BJ (cell line): ENCODE measurements around the gene RPS6KA2. TPM values are rescaled to one million over a fixed set of nuclear protein-coding genes. Genes with fewer than 3 reads are reported as not detected.

Source experiments
- CTCF ChIA-PET: fragments of 350-600 bp; formaldehyde crosslinking; extraction: SDS; loops from one replicate; lab custom pipeline; 2021; ENCODE audit warnings: antibody characterized with exemption, inconsistent platforms; lab: Yijun Ruan, JAX
- POLR2A ChIA-PET: fragments of 300-600 bp; sonication (Branson Sonifier 250); formaldehyde crosslinking; extraction: SDS; loops from one replicate; lab custom pipeline; 2021; ENCODE audit warnings: antibody characterized with exemption; lab: Charles Lee
- DNase-seq: peaks from one replicate; pipeline ENCODE4 v3.0.0-alpha.2; 2011; ENCODE audit warnings: low read depth
- H3K27me3 ChIP-seq: 2 replicates; pipeline ENCODE4 v1.6.0; 2011; ENCODE audit warnings: low read length; ENCODE audit not compliant: control insufficient read depth, insufficient read depth
- H3K36me3 ChIP-seq: 2 replicates; pipeline ENCODE4 v1.5.1; 2011; ENCODE audit warnings: low read length; ENCODE audit not compliant: control insufficient read depth, insufficient read depth
- H3K4me3 ChIP-seq: 2 replicates; pipeline ENCODE4 v1.5.1; 2011; ENCODE audit warnings: low read depth, mild to moderate bottlenecking, control low read depth, low read length
- CTCF ChIP-seq: IDR thresholded peaks from 2 replicates; pipeline ENCODE4 v1.5.1; 2011; ENCODE audit warnings: low read depth, mild to moderate bottlenecking, control low read depth, inconsistent platforms, low read length, moderate library complexity; ENCODE audit not compliant: insufficient read depth
- polyA plus RNA-seq: library from polyadenylated mRNA; depleted of rRNA; stranded (reverse); fragments of >200 nt; gene quantifications from 2 replicates; pipeline ENCODE4 v1.2.3, GENCODE V29; 2011

Gene RPS6KA2
- polyA plus RNA-seq, 1 experiment, result 80.8 TPM

- no peak overlapping the region for H3K4me3 ChIP-seq
- CTCF ChIA-PET, result interaction anchor here (0.9 kb wide), 1 partner anchor 9 kb away, joined by 3 read pairs; no protein-coding TSS in a partner anchor
- DNase-seq, result no peak
- no peaks in the 10 kb centered on the region for H3K27me3 ChIP-seq
- POLR2A ChIA-PET, result no interaction called here
- H3K36me3 ChIP-seq, result peaks cover 1% of the 10 kb centered on the region
- no peak for TF ChIP-seq CTCF
These were observed 188.7 kb downstream of the RPS6KA2 start for GRCh38 chr6:166438211-166438861.

GRCh38 chr6:166437661-166438060, 189.4 kb downstream of the RPS6KA2 start:
- DNase-seq, result no peak
- CTCF ChIA-PET, result interaction anchor here (0.9 kb wide), 1 partner anchor 8 kb away, joined by 3 read pairs; no protein-coding TSS in a partner anchor
- POLR2A ChIA-PET, result no interaction called here
- H3K4me3 ChIP-seq, result no peak overlapping the region
- no peaks in the 10 kb centered on the region for H3K27me3 ChIP-seq
- no peak for TF ChIP-seq CTCF
- H3K36me3 ChIP-seq, result peaks cover 1% of the 10 kb centered on the region

- no peak overlapping the region for H3K4me3 ChIP-seq
- POLR2A ChIA-PET, result no interaction called here
- H3K36me3 ChIP-seq, result no peaks in the 10 kb centered on the region; the same call in 1 of the 2 replicates
- no peak for TF ChIP-seq CTCF
- CTCF ChIA-PET, result interaction anchor here (1.9 kb wide), 1 partner anchor 10 kb away, joined by 5 read pairs; no protein-coding TSS in a partner anchor
- no peak for DNase-seq
- no peaks in the 10 kb centered on the region for H3K27me3 ChIP-seq
These were observed 190.6 kb downstream of the RPS6KA2 start for GRCh38 chr6:166436195-166437139.

GRCh38 chr6:166435574-166435973, 191.5 kb downstream of the RPS6KA2 start:
- TF ChIP-seq CTCF, result 0 out of 2 replicates have a peak, but pooled peaks have one; percentile 7
- no peak overlapping the region for H3K4me3 ChIP-seq
- DNase-seq, result no peak
- H3K27me3 ChIP-seq, result no peaks in the 10 kb centered on the region
- POLR2A ChIA-PET, result no interaction called here
- no peaks in the 10 kb centered on the region; the same call in 1 of the 2 replicates for H3K36me3 ChIP-seq
- CTCF ChIA-PET, result interaction anchor here (0.7 to 1.9 kb wide), 2 partner anchors 10 to 12 kb away, joined by 3 to 5 read pairs; no protein-coding TSS in a partner anchor

GRCh38 chr6:166434336-166434735, 192.7 kb downstream of the RPS6KA2 start:
- CTCF ChIA-PET, result interaction anchor here (1.9 kb wide), 1 partner anchor 12 kb away, joined by 5 read pairs; no protein-coding TSS in a partner anchor

More at GRCh38 chr6:166434336-166434735, 192.7 kb downstream of the RPS6KA2 start:
- Histone ChIP-seq H3K36me3 (no peaks in the 10 kb centered on the region; the same call in 1 of the 2 replicates), H3K27me3 (no peaks in the 10 kb centered on the region), H3K4me3 (no peak overlapping the region)
- POLR2A ChIA-PET, result no interaction called here
- no peak for TF ChIP-seq CTCF
- no peak for DNase-seq
